Ishikawa (cell line): ENCODE results near the gene EIF2AK3.

Source experiments
- CEBPB ChIP-seq: IDR thresholded peaks from 2 replicates; pipeline ENCODE4 v1.6.1; 2012
- CREB1 ChIP-seq: IDR thresholded peaks from 2 replicates; pipeline ENCODE4 v1.6.1; 2012; ENCODE audit warnings: low read depth
- EGR1 ChIP-seq: IDR thresholded peaks from 2 replicates; pipeline ENCODE4 v1.6.1; 2012
- EP300 ChIP-seq: IDR thresholded peaks from 2 replicates; pipeline ENCODE4 v1.6.1; 2012; ENCODE audit warnings: borderline replicate concordance
- FOXM1 ChIP-seq: IDR thresholded peaks from 2 replicates; pipeline ENCODE4 v1.6.1; 2012; ENCODE audit warnings: low read depth, borderline replicate concordance
- MAX ChIP-seq: IDR thresholded peaks from 2 replicates; pipeline ENCODE4 v1.6.1; 2012
- NFIC ChIP-seq: IDR thresholded peaks from 2 replicates; pipeline ENCODE4 v1.6.1; 2012
- RAD21 ChIP-seq: IDR thresholded peaks from 2 replicates; pipeline ENCODE4 v1.6.1; 2012; ENCODE audit warnings: low read depth
- TAF1 ChIP-seq: IDR thresholded peaks from 2 replicates; pipeline ENCODE4 v1.6.1; 2012; ENCODE audit warnings: low read depth, mild to moderate bottlenecking
- TCF12 ChIP-seq: IDR thresholded peaks from 2 replicates; pipeline ENCODE4 v1.6.1; 2012; ENCODE audit warnings: low read depth
- TEAD4 ChIP-seq: IDR thresholded peaks from 2 replicates; pipeline ENCODE4 v1.6.1; 2012
- USF1 ChIP-seq: IDR thresholded peaks from 2 replicates; pipeline ENCODE4 v1.6.1; 2012
- YY1 ChIP-seq: IDR thresholded peaks from 2 replicates; pipeline ENCODE4 v1.6.1; 2012; ENCODE audit warnings: low read depth
- ZBTB7A ChIP-seq: IDR thresholded peaks from 2 replicates; pipeline ENCODE4 v1.6.1; 2012; ENCODE audit warnings: low read depth
- TF ChIP-seq, protein P1 (sequence below): IDR thresholded peaks from 2 replicates; pipeline ENCODE4 v1.6.1; 2012; ENCODE audit warnings: low read depth, mild to moderate bottlenecking

The EIF2AK3 gene

GRCh38 chr2:88607416-88607815 lies 19.8 kb downstream of the EIF2AK3 start:
- TF ChIP-seq EP300 (no peak), CEBPB (no peak), NFIC (no peak), CREB1 (no peak), TAF1 (no peak), ZBTB7A (no peak), RAD21 (no peak), TCF12 (no peak), USF1 (no peak), FOXM1 (no peak), YY1 (no peak), MAX (no peak), TEAD4 (no peak), EGR1 (no peak)
- TF ChIP-seq, protein P1, sequence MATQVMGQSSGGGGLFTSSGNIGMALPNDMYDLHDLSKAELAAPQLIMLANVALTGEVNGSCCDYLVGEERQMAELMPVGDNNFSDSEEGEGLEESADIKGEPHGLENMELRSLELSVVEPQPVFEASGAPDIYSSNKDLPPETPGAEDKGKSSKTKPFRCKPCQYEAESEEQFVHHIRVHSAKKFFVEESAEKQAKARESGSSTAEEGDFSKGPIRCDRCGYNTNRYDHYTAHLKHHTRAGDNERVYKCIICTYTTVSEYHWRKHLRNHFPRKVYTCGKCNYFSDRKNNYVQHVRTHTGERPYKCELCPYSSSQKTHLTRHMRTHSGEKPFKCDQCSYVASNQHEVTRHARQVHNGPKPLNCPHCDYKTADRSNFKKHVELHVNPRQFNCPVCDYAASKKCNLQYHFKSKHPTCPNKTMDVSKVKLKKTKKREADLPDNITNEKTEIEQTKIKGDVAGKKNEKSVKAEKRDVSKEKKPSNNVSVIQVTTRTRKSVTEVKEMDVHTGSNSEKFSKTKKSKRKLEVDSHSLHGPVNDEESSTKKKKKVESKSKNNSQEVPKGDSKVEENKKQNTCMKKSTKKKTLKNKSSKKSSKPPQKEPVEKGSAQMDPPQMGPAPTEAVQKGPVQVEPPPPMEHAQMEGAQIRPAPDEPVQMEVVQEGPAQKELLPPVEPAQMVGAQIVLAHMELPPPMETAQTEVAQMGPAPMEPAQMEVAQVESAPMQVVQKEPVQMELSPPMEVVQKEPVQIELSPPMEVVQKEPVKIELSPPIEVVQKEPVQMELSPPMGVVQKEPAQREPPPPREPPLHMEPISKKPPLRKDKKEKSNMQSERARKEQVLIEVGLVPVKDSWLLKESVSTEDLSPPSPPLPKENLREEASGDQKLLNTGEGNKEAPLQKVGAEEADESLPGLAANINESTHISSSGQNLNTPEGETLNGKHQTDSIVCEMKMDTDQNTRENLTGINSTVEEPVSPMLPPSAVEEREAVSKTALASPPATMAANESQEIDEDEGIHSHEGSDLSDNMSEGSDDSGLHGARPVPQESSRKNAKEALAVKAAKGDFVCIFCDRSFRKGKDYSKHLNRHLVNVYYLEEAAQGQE = no peak

- TF ChIP-seq TEAD4 (no peak), EP300 (no peak), RAD21 (no peak), TAF1 (no peak), USF1 (no peak), NFIC (no peak), TCF12 (no peak)
Measured at GRCh38 chr2:88606371-88607030, 20.8 kb downstream of the EIF2AK3 start.

DNA sequence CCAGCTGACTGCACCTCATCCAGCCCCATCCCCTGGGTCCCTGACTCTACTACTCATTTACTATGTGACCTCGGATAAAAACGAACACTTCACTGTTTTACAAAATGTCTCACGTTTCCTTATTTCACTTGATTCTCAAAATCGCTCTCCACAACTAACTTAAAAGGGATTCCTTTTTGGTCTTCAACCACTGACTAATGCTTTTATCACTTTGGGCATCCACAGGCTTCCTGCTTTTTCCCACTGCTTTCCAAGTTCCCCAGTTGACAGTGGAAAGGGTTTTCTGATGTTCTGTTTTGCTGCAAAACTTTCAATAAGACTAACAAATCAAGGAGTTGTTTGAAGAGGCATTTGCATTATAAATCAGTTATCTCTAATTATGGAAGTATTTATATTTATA lies 24.1 kb downstream of the EIF2AK3 start:
- no peak for TF ChIP-seq TEAD4
- TF ChIP-seq RAD21 = no peak
- TF ChIP-seq ZBTB7A = no peak
- no peak for TF ChIP-seq FOXM1
- no peak for TF ChIP-seq MAX
- TF ChIP-seq EP300 = no peak
- no peak for TF ChIP-seq CEBPB
- no peak for TF ChIP-seq YY1
- TF ChIP-seq CREB1 = no peak
- TF ChIP-seq EGR1 = no peak
- no peak for TF ChIP-seq TCF12
- TF ChIP-seq TAF1 = no peak
- no peak for TF ChIP-seq NFIC
- TF ChIP-seq USF1 = no peak
- TF ChIP-seq, protein P1 = no peak

DNA sequence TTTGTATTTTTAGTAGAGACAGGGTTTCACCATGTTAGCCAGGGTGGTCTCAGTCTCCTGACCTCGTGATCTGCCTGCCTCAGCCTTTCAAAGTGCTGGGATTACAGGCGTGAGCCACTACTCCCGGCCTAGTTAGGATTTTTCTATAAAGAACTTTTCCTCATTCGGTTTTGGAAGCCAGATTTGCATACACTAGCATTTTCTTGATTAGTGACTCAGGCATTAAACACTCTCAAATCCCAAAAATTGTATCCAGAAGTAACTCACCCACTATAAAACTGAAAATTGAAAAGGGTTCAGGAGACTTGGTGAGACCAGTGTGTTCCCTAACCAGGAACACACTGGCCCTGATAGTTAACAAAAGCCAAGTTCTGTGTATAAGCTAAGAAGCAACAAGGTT lies 25.2 kb downstream of the EIF2AK3 start:
- TF ChIP-seq EGR1 = no peak
- TF ChIP-seq FOXM1 = no peak
- no peak for TF ChIP-seq MAX
- TF ChIP-seq NFIC = no peak
- no peak for TF ChIP-seq RAD21
- TF ChIP-seq USF1 = no peak
- TF ChIP-seq EP300 = no peak
- TF ChIP-seq CEBPB = no peak
- no peak for TF ChIP-seq ZBTB7A
- no peak for TF ChIP-seq TCF12
- no peak for TF ChIP-seq TAF1

GRCh38 chr2:88601286-88601685 lies 26.0 kb downstream of the EIF2AK3 start:
- TF ChIP-seq EGR1 = no peak
- no peak for TF ChIP-seq MAX
- no peak for TF ChIP-seq NFIC
- no peak for TF ChIP-seq CEBPB
- TF ChIP-seq RAD21 = no peak
- no peak for TF ChIP-seq TCF12
